ENCODE results near the gene ELMO1.

ELMO1 gene

GRCh38 chr7:37366445-37366844, 82.2 kb downstream of the ELMO1 start:
- H4K8ac ChIP-seq (ENCODE audit: low read depth, low read length) = no peak overlapping the region
- DNase-seq = no peak
- no peak overlapping the region for H3K14ac ChIP-seq (ENCODE audit: low read length)
- no peak overlapping the region for H3K9ac ChIP-seq (ENCODE audit: low read length)
- H3K4me3 ChIP-seq (ENCODE audit: low read depth, low read length) = no peak overlapping the region
- H2AFZ ChIP-seq (ENCODE audit: insufficient read depth, low read length, poor library complexity) = no peak overlapping the region
- no peak overlapping the region for H2BK12ac ChIP-seq (ENCODE audit: low read length)
- no peak overlapping the region for H4K12ac ChIP-seq (ENCODE audit: low read depth, low read length)
- H2BK5ac ChIP-seq (ENCODE audit: low read depth, low read length, poor library complexity) = no peak overlapping the region
- peaks cover 6% of the 10 kb centered on the region for H3K79me2 ChIP-seq (ENCODE audit: control insufficient read depth, insufficient read depth, low read length, poor library complexity)
- H3K9me3 ChIP-seq (ENCODE audit: insufficient read depth, low read depth, low read length) = no peaks in the 10 kb centered on the region
- H2BK120ac ChIP-seq (ENCODE audit: insufficient read depth, low read length, poor library complexity) = no peak overlapping the region
- H3K18ac ChIP-seq (ENCODE audit: low read length) = no peak overlapping the region
- no peaks in the 10 kb centered on the region for H3K36me3 ChIP-seq (ENCODE audit: control insufficient read depth in 1 of 2, insufficient read depth in 2 of 2, low read length in 2 of 2)
- no peak overlapping the region for H3K23ac ChIP-seq (ENCODE audit: low read length)
- H3K4ac ChIP-seq (ENCODE audit: low read depth, low read length) = no peak overlapping the region
- no peak overlapping the region for H3K27ac ChIP-seq (ENCODE audit: low read depth, low read length)
- no peak overlapping the region for H3K4me2 ChIP-seq (ENCODE audit: low read length)
- H4K91ac ChIP-seq (ENCODE audit: low read depth, low read length) = no peak overlapping the region
- no peak overlapping the region for H2AK5ac ChIP-seq (ENCODE audit: low read length)
- WGBS (ENCODE audit: extremely low coverage, insufficient coverage, insufficient read length) = no CpG with 5 or more reads among the region's 3 CpGs
- no peaks in the 10 kb centered on the region for H3K27me3 ChIP-seq (ENCODE audit: insufficient read depth, low read length)
- peaks cover 2 to 12% of the 10 kb centered on the region in 2 experiments for H3K4me1 ChIP-seq (ENCODE audit: control insufficient read depth in 1 of 2, insufficient read depth in 2 of 2, low read length in 2 of 2)
- peaks cover 10% of the 10 kb centered on the region for H3K79me1 ChIP-seq (ENCODE audit: low read length)

GRCh38 chr7:37365405-37365804, 83.3 kb downstream of the ELMO1 start:
- Histone ChIP-seq H3K9me3 (ENCODE audit: insufficient read depth, low read depth, low read length) (no peaks in the 10 kb centered on the region), H3K9ac (ENCODE audit: low read length) (no peak overlapping the region), H4K91ac (ENCODE audit: low read depth, low read length) (peak overlapping the region; percentile 68), H2BK5ac (ENCODE audit: low read depth, low read length, poor library complexity) (peak overlapping the region; percentile 32), H3K36me3 (ENCODE audit: control insufficient read depth in 1 of 2, insufficient read depth in 2 of 2, low read length in 2 of 2) (no peaks in the 10 kb centered on the region), H3K14ac (ENCODE audit: low read length) (peak overlapping the region; percentile 59), H3K18ac (ENCODE audit: low read length) (peak overlapping the region; percentile 74), H3K4ac (ENCODE audit: low read depth, low read length) (peak overlapping the region; percentile 57), H4K8ac (ENCODE audit: low read depth, low read length) (peak overlapping the region; percentile 9), H3K79me2 (ENCODE audit: control insufficient read depth, insufficient read depth, low read length, poor library complexity) (peaks cover 6% of the 10 kb centered on the region), H3K4me3 (ENCODE audit: low read depth, low read length) (no peak overlapping the region), H2AFZ (ENCODE audit: insufficient read depth, low read length, poor library complexity) (no peak overlapping the region), H3K27ac (ENCODE audit: low read depth, low read length) (no peak overlapping the region), H3K4me1 (ENCODE audit: control insufficient read depth in 1 of 2, insufficient read depth in 2 of 2, low read length in 2 of 2) (peaks cover 0 to 14% of the 10 kb centered on the region in 2 experiments), H3K79me1 (ENCODE audit: low read length) (peaks cover 6% of the 10 kb centered on the region), H2AK5ac (ENCODE audit: low read length) (peak overlapping the region; percentile 80), H2BK120ac (ENCODE audit: insufficient read depth, low read length, poor library complexity) (peak overlapping the region; percentile 14), H3K4me2 (ENCODE audit: low read length) (no peak overlapping the region), H4K12ac (ENCODE audit: low read depth, low read length) (no peak overlapping the region), H3K23ac (ENCODE audit: low read length) (no peak overlapping the region), H2BK12ac (ENCODE audit: low read length) (peak overlapping the region; percentile 79), H3K27me3 (ENCODE audit: insufficient read depth, low read length) (no peaks in the 10 kb centered on the region)
- DNase-seq = no peak
- WGBS (ENCODE audit: extremely low coverage, insufficient coverage, insufficient read length) = no CpG with 5 or more reads among the region's 4 CpGs

- DNase-seq = no peak
- Histone ChIP-seq H3K14ac (ENCODE audit: low read length) (no peak overlapping the region), H3K23ac (ENCODE audit: low read length) (no peak overlapping the region), H3K36me3 (ENCODE audit: control insufficient read depth in 1 of 2, insufficient read depth in 2 of 2, low read length in 2 of 2) (no peaks in the 10 kb centered on the region), H2AFZ (ENCODE audit: insufficient read depth, low read length, poor library complexity) (no peak overlapping the region), H2AK5ac (ENCODE audit: low read length) (no peak overlapping the region), H3K4ac (ENCODE audit: low read depth, low read length) (no peak overlapping the region), H3K79me2 (ENCODE audit: control insufficient read depth, insufficient read depth, low read length, poor library complexity) (peaks cover 6% of the 10 kb centered on the region), H4K91ac (ENCODE audit: low read depth, low read length) (peak overlapping the region; percentile 68), H3K27ac (ENCODE audit: low read depth, low read length) (no peak overlapping the region), H3K9me3 (ENCODE audit: insufficient read depth, low read depth, low read length) (no peaks in the 10 kb centered on the region), H4K8ac (ENCODE audit: low read depth, low read length) (no peak overlapping the region), H2BK5ac (ENCODE audit: low read depth, low read length, poor library complexity) (peak overlapping the region; percentile 32), H2BK12ac (ENCODE audit: low read length) (no peak overlapping the region), H2BK120ac (ENCODE audit: insufficient read depth, low read length, poor library complexity) (no peak overlapping the region), H3K4me1 (ENCODE audit: control insufficient read depth in 1 of 2, insufficient read depth in 2 of 2, low read length in 2 of 2) (peaks cover 0 to 14% of the 10 kb centered on the region in 2 experiments), H3K27me3 (ENCODE audit: insufficient read depth, low read length) (no peaks in the 10 kb centered on the region), H3K18ac (ENCODE audit: low read length) (no peak overlapping the region), H4K12ac (ENCODE audit: low read depth, low read length) (no peak overlapping the region), H3K79me1 (ENCODE audit: low read length) (peaks cover 6% of the 10 kb centered on the region), H3K4me2 (ENCODE audit: low read length) (no peak overlapping the region), H3K4me3 (ENCODE audit: low read depth, low read length) (no peak overlapping the region), H3K9ac (ENCODE audit: low read length) (no peak overlapping the region)
- WGBS (ENCODE audit: extremely low coverage, insufficient coverage, insufficient read length) = no CpG with 5 or more reads among the region's 8 CpGs
Measured at GRCh38 chr7:37364856-37365255, 83.8 kb downstream of the ELMO1 start.

- H2BK5ac ChIP-seq (ENCODE audit: low read depth, low read length, poor library complexity) = no peak overlapping the region
- no peak overlapping the region for H2AFZ ChIP-seq (ENCODE audit: insufficient read depth, low read length, poor library complexity)
- no peak overlapping the region for H3K4me2 ChIP-seq (ENCODE audit: low read length)
- H2BK120ac ChIP-seq (ENCODE audit: insufficient read depth, low read length, poor library complexity) = no peak overlapping the region
- H3K79me2 ChIP-seq (ENCODE audit: control insufficient read depth, insufficient read depth, low read length, poor library complexity) = peaks cover 6% of the 10 kb centered on the region
- peaks cover 6% of the 10 kb centered on the region for H3K79me1 ChIP-seq (ENCODE audit: low read length)
- peak overlapping the region; percentile 46 for H3K18ac ChIP-seq (ENCODE audit: low read length)
- H3K36me3 ChIP-seq (ENCODE audit: control insufficient read depth in 1 of 2, insufficient read depth in 2 of 2, low read length in 2 of 2) = no peaks in the 10 kb centered on the region
- no peak for DNase-seq
- H3K27ac ChIP-seq (ENCODE audit: low read depth, low read length) = no peak overlapping the region
- no peak overlapping the region for H3K14ac ChIP-seq (ENCODE audit: low read length)
- H3K4me3 ChIP-seq (ENCODE audit: low read depth, low read length) = no peak overlapping the region
- peak overlapping the region; percentile 43 for H3K4ac ChIP-seq (ENCODE audit: low read depth, low read length)
- H3K23ac ChIP-seq (ENCODE audit: low read length) = no peak overlapping the region
- H3K9me3 ChIP-seq (ENCODE audit: insufficient read depth, low read depth, low read length) = no peaks in the 10 kb centered on the region
- peaks cover 0 to 21% of the 10 kb centered on the region in 2 experiments for H3K4me1 ChIP-seq (ENCODE audit: control insufficient read depth in 1 of 2, insufficient read depth in 2 of 2, low read length in 2 of 2)
- no peak overlapping the region for H4K8ac ChIP-seq (ENCODE audit: low read depth, low read length)
- no peak overlapping the region for H2BK12ac ChIP-seq (ENCODE audit: low read length)
- WGBS (ENCODE audit: extremely low coverage, insufficient coverage, insufficient read length) = no CpG with 5 or more reads among the region's 3 CpGs
- H3K27me3 ChIP-seq (ENCODE audit: insufficient read depth, low read length) = no peaks in the 10 kb centered on the region
- H2AK5ac ChIP-seq (ENCODE audit: low read length) = peak overlapping the region; percentile 26
- H4K12ac ChIP-seq (ENCODE audit: low read depth, low read length) = no peak overlapping the region
- H4K91ac ChIP-seq (ENCODE audit: low read depth, low read length) = peak overlapping the region; percentile 13
- no peak overlapping the region for H3K9ac ChIP-seq (ENCODE audit: low read length)
Measured at GRCh38 chr7:37363536-37364491, 84.8 kb downstream of the ELMO1 start.

Measured in trophoblast cell (in vitro differentiated cells and primary cell).